Measurements from ENCODE around the gene PXDN.

The PXDN gene

DNA sequence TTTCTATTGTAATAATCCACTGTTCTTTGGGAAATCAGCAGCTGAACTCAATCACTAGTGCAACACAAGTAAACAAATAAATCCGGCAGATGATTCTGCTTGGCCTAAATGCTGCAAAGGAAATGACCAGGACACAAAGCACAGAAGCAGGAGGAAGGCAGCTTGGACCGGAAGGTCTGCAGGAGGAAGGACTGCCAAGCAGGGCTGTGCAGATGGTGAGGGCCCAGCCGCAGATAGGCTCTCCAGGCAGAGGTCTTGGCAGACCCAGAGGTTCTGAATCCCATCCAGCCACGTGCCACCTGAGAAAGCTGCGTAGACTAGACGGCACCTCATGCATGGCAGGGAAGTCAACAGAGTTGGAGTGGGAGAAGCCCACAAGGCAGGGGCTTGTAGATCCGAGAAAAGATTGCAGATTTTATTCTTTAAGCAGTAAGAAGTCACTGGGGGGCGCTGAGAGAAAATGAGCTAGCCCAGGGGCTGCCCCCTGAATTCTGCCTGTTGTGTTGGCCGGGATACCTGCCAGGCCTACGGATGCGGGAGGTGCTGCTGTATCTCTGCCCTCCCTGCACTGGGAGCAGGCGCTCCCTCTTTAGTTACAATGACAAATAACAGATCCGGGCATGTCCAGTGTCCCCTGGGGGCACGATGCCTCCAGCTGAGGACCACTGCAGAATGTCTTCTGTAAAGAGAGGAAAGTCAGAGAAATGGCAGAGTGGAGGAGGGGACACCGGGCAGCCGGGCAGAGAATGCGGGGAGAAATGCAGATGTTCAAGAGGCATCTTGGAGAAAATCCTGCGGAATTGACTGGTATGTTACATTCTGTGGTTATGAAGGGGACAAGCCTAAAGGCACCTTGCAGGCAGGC, 153.5 kb downstream of the PXDN start:
- no peak for DNase-seq

GRCh38 chr2:1588978-1589621, 155.2 kb downstream of the PXDN start:
- DNase-seq, result no peak

GRCh38 chr2:1588051-1588977, 156.0 kb downstream of the PXDN start:
- no peak for DNase-seq

- DNase-seq, result no peak
Observed at GRCh38 chr2:1586923-1587840, 157.1 kb downstream of the PXDN start.

GRCh38 chr2:1586251-1586922, 157.9 kb downstream of the PXDN start:
- no peak for DNase-seq

DNA sequence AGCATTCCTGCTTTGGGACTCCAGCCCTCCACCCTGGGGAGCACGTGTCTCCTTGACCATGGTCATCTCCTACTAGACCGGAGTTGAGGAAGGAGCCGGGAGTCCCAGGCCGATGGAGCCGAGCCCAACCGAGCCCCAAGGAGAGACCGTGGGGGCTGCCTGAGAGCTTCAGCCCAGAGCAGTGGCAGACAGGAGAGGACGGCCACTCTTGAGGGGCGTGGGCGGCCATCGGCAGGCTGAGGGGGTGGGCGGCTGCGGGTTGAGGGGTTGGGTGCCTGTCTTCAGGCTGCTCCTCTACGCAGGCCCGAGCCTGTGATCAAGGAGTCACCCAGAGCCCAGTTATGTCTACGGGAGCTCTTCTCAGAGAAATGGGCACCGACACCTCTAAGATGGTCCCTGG, 158.7 kb downstream of the PXDN start:
- no peak for DNase-seq

DNA sequence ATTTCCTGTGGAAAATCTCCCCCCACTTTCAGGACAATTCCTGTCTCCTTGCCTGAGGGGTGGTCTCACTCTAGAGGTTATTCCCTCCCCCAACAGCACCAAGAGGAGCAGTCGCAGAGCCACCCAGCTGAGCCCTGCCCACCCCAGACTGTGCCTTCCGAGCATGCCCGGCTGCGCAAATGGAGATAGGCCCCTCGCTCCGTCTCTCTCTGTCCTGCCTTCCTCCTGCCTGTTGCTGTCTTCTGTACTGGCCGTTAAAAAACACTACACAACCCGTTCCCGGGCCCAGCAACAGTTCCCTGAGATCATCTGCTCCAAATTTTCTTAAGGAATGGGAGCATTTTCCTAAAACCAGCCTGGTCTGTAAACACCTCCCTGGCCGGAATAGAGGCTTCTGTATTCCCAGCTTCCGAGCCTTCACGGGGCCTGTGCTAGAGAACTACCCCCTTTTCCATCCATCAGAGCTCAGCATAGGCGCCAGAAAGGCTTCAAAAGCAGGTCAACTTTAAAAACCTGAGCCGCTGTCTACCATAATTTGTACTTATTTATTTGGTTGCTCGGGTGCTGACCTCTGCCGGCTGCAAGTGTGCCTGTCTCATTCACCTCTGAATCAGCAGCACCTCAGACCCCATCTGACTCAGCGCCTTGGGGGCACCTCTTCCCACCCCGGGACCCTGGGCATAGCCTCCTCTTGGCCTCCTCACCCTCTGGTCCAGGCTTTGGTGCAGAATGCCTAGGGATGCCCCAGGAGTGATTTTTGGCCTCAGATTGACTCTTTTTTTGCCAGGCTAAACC, 159.4 kb downstream of the PXDN start:
- no peak for DNase-seq

DNA sequence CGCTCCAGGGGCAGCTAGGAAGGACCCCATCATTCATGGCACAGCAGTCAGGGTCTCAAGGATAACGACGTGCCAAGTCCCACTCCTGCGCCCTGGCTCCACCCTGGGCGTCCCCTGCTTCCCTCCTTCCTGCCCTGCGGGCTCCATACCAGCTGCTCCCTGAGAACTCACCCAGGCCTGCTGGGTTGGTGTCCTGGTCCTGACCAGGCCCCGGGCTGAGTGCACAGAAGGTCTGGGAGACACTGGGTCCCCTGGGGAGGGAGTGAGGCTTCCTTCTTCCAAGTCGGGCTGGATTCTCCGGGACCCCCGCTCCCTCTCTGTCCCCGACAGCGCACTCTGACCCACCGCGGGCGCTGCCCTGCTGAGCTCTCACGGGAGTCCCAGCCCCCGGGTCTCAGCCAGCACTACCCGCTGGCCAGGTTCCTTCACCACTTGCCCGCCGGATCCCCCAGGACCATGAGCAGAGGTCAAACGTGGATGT, 160.2 kb downstream of the PXDN start:
- DNase-seq, result no peak

GRCh38 chr2:1582891-1583341, 161.4 kb downstream of the PXDN start:
- no peak for DNase-seq

- no peak for DNase-seq
Observed at GRCh38 chr2:1581965-1582625, 162.2 kb downstream of the PXDN start.
